HL-60 (cell line): ENCODE results near the gene MTCL3.

ENCODE experiments used
- CTCF ChIP-seq: IDR thresholded peaks from one replicate; pipeline ENCODE4 v1.5.1; 2011; ENCODE audit warnings: low read length, control low read depth, inconsistent platforms; ENCODE audit not compliant: insufficient read depth
- GABPA ChIP-seq: IDR thresholded peaks from 2 replicates; pipeline ENCODE4 v1.6.1; 2012; ENCODE audit warnings: low read depth
- POLR2AphosphoS5 ChIP-seq: IDR thresholded peaks from 2 replicates; pipeline ENCODE4 v1.6.1; 2012; ENCODE audit warnings: low read depth
- REST ChIP-seq: IDR thresholded peaks from 2 replicates; pipeline ENCODE4 v1.6.1; 2012; ENCODE audit warnings: low read depth; ENCODE audit not compliant: insufficient replicate concordance
- SPI1 ChIP-seq: IDR thresholded peaks from 2 replicates; pipeline ENCODE4 v1.6.1; 2012; ENCODE audit warnings: low read depth, mild to moderate bottlenecking, borderline replicate concordance

GRCh38 chr6:127446356-127446755 lies 72.8 kb downstream of the MTCL3 start:
- TF ChIP-seq CTCF: no peak
- no peak for TF ChIP-seq POLR2AphosphoS5
- TF ChIP-seq GABPA: no peak
- no peak for TF ChIP-seq REST
- TF ChIP-seq SPI1: no peak
